ENCODE results near the gene SETD2.

DNA sequence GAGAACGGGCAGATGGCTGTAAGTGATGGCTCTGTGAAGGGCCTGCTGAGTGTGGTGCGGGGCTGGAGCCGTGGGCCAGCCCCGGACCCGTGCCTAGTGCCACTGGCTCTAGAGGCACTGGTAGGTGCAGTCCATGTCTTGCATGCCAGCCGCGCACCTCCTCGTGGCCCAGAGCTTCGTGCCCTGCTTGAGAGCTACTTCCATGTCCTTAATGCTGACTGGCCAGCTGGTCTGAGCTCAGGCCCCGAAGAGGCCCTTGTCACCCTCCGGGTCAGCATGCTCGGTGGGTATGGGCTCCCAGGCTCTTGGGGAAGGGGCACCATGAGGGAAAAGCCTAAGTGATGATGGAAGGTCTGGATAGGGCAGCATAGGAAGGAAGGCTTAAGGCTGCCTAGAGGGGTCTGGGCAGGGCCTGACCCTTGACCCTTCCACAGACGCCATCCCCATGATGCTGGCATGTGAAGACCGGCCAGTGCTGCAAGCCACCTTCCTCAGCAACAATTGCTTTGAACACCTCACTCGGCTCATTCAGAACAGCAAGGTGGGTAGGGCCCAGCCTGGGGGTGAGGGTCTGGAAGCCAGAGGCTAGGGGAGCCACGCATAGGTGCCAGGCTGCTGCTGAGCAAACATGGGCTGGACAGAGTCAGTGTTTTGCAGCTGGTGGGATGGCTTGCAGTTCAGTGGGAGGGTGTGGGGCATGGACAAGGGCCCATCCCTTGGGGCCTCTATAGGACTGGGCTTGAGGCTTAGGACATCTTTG is 172.3 kb downstream of the SETD2 start:
- TF ChIP-seq CTCF (conservative IDR thresholded peaks at IDR 0.05) (no peak), EZH2 (IDR thresholded peaks at IDR 0.05; ENCODE audit: low read depth) (no peak)

All from PC-9 (cell line).